ENCODE results near the gene DLG3.

Gene DLG3

GRCh38 chrX:70527053-70527452 lies 82.4 kb downstream of the DLG3 start:
- DNase-seq: no peak

GRCh38 chrX:70527610-70528345 lies 83.1 kb downstream of the DLG3 start:
- DNase-seq: no peak

- DNase-seq: no peak
These were observed 90.6 kb downstream of the DLG3 start for GRCh38 chrX:70535198-70535597.

DNA sequence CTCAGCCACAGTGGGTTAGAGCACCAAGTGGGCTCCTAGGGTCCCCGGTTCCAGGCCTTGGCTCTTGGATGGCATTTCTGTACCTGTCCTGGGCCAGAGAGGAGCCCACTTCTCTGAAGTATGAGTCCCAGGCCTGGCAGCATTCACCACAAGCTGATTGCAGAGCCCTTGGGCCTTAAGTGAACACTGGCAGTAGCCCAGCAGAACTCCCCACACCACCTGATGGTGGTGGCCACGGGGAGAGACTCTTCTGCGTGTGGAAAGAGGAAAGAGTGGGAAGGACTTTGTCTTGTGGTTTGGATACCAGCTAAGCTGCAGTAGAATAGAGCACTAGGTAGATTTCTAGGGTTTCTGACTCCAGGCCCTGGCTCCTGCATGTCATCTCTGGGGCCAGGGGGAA lies 104.8 kb downstream of the DLG3 start:
- no peak for DNase-seq

DNA sequence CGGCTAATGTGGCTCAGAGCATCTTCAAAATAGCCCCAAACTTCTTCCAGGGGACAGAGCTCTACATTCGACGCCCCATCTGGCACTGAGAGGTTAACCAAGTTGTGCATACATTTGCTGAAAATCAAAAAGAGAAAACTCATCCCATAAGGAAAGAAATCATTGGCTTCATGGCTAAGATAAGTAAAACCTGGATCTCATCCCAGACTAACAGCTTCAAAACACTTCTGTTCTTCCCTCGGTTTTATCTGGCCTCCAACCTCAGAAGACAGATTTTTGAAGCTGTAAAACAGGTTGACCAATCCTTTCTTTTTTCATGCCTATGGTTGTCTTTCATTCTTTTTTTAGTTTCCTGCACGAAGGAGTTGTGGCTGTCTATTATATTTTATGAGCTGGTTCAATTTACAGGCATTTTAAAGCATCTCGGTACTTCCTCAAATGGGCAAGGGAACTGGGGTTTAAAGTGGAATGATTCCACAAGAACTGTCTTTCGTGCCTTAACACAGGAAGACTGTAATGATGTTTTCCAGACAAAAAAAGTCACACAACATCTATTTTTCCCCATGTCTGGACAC lies 107.6 kb downstream of the DLG3 start:
- no peak for DNase-seq

DNA sequence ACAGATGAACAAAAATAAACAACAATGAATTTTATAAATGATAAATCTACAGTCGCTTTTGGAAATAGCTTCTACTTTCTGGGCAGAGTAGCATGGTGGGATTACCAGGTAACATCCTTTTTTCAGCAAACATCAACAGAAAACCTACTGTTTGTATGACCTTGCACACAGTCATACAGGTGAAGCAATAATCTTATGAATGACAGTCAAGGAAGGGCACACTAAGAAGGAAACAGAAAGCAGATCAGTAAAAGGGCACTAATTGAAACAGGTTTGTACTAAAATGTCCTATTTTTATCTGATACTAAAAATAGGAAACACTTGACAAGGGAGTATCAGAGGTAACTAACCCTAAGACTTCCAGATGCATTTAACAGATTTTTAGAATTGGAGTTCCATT lies 108.9 kb downstream of the DLG3 start:
- no peak for DNase-seq

GRCh38 chrX:70554081-70554480 lies 109.4 kb downstream of the DLG3 start:
- no peak for DNase-seq

DNA sequence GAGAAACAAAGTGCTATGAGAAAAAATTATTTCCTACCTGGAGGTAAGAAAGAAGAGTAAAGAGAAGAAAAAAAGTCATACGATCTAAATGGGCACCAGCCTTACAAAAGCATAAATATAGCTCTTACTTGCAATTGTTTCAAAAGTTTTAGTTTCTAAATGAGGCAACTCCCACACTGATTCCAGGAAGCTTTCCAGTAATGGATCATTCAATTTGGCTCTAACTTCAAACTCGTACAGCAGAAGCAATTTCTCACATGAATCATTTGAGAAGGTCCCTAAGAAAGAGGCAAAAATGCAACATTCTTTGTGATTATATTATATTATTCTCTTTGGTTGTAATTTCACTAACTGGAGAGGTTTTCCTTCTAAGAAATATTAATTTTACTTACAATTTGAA lies 109.9 kb downstream of the DLG3 start:
- DNase-seq: no peak

- no peak for DNase-seq
These were observed 110.3 kb downstream of the DLG3 start for GRCh38 chrX:70554948-70555347.
